Uterus (tissue), 2 donors: ENCODE data around the gene SETX.

Experiments used
- POLR2A ChIP-seq, 2 donors: fragments of 450-650 bp; IDR thresholded peaks; one replicate each; pipeline ENCODE4 v1.6.1; 2016; ENCODE audit warnings: antibody characterized with exemption in 2 of 2, mild to moderate bottlenecking in 1 of 2, moderate library complexity in 1 of 2
- TF ChIP-seq, protein P1 (sequence below), 4 experiments: fragments of 200-600 bp in 2 of 4; fragments of 450-650 bp in 2 of 4; sonication (generic) in 2 of 4; IDR thresholded peaks; one replicate each; pipeline ENCODE4 v1.5.1; 2016 to 2019; ENCODE audit warnings: antibody characterized with exemption in 4 of 4, mild to moderate bottlenecking in 2 of 4, moderate library complexity in 1 of 4

- TF ChIP-seq, protein P1, sequence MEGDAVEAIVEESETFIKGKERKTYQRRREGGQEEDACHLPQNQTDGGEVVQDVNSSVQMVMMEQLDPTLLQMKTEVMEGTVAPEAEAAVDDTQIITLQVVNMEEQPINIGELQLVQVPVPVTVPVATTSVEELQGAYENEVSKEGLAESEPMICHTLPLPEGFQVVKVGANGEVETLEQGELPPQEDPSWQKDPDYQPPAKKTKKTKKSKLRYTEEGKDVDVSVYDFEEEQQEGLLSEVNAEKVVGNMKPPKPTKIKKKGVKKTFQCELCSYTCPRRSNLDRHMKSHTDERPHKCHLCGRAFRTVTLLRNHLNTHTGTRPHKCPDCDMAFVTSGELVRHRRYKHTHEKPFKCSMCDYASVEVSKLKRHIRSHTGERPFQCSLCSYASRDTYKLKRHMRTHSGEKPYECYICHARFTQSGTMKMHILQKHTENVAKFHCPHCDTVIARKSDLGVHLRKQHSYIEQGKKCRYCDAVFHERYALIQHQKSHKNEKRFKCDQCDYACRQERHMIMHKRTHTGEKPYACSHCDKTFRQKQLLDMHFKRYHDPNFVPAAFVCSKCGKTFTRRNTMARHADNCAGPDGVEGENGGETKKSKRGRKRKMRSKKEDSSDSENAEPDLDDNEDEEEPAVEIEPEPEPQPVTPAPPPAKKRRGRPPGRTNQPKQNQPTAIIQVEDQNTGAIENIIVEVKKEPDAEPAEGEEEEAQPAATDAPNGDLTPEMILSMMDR (IDR thresholded peaks at IDR 0.05) = no peak
- no peak for TF ChIP-seq POLR2A (IDR thresholded peaks at IDR 0.05)
Measured at GRCh38 chr9:132328580-132328979, 26.2 kb downstream of the SETX start.
